MM.1S (cell line): ENCODE measurements around the gene NSMF.

Source experiments
- CTCF ChIP-seq: fragments of 300-600 bp; sonication (generic); IDR thresholded peaks from 2 replicates; pipeline ENCODE4 v1.5.1; 2016; ENCODE audit warnings: antibody characterized with exemption, low read length, mixed read lengths
- EZH2 ChIP-seq: fragments of 300-600 bp; sonication (generic); optimal IDR thresholded peaks from 2 replicates; pipeline ENCODE3; 2017; ENCODE audit warnings: low read depth, mild to moderate bottlenecking, antibody characterized with exemption, low read length, mixed read lengths
- EZH2phosphoT487 ChIP-seq: fragments of 300-600 bp; sonication (generic); IDR thresholded peaks from 2 replicates; pipeline ENCODE4 v1.6.1; 2018; ENCODE audit warnings: antibody characterized with exemption, low read length

- TF ChIP-seq CTCF = no peak
- no peak for TF ChIP-seq EZH2
- TF ChIP-seq EZH2phosphoT487 = no peak
Measured at GRCh38 chr9:137499858-137500661, 40.9 kb upstream of the NSMF start.
